Stimulated activated CD8-positive, alpha-beta memory T cell treated with anti-CD3 and anti-CD28 coated beads, Interleukin-12 subunit alpha, Interleukin-12 subunit beta, amount 100 ng/mL, for 24 hours (primary cell): ENCODE results near the gene HK3.

ENCODE experiments used
- DNase-seq: peaks from one replicate; pipeline ENCODE4 v3.0.0-alpha.2; 2020; ENCODE audit errors: extremely low read depth

HK3 gene, protein sequence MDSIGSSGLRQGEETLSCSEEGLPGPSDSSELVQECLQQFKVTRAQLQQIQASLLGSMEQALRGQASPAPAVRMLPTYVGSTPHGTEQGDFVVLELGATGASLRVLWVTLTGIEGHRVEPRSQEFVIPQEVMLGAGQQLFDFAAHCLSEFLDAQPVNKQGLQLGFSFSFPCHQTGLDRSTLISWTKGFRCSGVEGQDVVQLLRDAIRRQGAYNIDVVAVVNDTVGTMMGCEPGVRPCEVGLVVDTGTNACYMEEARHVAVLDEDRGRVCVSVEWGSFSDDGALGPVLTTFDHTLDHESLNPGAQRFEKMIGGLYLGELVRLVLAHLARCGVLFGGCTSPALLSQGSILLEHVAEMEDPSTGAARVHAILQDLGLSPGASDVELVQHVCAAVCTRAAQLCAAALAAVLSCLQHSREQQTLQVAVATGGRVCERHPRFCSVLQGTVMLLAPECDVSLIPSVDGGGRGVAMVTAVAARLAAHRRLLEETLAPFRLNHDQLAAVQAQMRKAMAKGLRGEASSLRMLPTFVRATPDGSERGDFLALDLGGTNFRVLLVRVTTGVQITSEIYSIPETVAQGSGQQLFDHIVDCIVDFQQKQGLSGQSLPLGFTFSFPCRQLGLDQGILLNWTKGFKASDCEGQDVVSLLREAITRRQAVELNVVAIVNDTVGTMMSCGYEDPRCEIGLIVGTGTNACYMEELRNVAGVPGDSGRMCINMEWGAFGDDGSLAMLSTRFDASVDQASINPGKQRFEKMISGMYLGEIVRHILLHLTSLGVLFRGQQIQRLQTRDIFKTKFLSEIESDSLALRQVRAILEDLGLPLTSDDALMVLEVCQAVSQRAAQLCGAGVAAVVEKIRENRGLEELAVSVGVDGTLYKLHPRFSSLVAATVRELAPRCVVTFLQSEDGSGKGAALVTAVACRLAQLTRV

DNA sequence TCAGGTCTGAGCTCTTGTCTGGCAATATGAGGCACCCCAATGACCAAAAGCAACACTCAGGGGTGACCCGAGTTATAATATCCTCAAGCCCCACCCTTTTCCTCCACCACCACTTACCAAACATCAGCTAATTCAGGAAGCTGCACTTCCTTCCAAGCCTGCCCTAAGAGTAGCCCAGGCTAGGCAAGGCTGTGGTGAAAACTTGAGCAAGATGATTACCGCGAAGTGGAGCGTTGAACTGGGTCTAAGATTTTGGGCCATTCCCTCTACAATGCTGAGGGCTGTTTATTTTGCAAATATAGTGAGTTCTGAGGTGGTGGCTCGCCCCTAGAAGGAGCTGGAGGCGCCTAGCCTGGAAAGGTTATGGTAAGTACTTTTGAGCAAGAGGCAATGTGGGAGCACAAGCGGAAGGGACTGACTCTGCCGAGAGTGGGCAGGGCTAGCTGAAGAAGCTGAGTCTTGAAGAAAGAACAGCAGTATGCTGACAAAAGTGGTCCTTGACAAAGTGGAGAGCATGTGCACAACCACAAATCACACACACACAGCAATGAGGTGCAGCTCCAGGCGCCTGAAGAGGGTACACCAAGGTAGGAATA lies at the start of gene HK3:
HK3 (minus strand) TSS at position 51 of the 596 bp plus-strand sequence. CDS start 3,187 bp downstream, outside the sequence.
- DNase-seq: no peak

DNA sequence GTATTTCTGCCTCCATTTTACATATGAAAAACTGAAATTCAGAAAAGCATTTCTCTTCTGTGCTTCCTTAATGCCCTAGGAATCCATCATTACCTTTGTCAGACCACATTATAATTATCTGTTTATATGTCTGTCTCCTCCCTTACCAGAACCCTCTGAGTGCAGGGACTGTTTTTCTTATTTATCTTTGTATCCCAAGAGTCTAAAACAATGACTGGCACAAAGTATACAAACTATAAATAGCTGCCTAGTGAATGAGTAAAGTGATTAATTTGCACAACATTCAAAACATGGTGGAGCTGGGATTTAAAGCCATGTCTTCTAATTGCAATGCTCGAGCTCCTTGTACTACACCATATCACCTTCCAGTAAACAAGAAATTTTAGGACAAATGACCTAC lies 49.3 kb upstream of the HK3 start:
- DNase-seq: no peak

DNA sequence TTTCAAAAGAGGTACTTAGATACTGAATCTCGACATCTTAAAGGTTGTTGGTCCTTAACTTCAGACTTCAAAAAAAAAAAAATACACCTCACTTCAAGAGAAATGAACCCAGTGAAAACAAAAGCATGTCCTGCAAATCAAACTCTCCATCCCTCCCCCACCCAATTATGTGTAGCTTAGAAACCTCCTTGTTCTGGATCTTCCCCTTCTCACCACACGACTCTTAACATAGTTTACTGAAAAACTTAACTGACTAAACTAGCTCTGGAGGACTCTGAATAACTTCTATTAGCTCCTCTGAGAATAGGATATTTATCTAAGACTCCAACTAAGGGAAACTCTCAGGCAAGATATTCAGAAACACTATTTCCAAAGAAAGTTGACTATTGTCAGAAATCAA lies 48.7 kb upstream of the HK3 start:
- no peak for DNase-seq

DNA sequence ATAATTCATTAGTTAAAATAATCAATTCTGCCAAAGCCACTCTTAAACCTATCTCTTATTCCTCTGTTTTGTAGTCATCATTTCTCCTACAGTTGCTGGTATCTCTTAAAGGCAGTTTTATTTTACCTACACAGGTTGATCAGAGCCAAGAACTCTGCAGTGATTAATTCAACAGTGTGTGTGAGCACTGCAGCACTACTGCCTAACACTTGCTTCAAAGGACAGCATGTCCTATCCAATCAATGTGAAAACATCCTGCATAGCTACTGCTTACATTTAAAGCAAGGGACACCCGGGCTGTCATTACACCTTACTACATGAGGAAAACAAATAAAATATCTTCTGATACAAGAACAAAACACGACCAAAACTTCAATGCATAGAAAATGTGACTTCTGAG lies 45.1 kb upstream of the HK3 start:
- DNase-seq: no peak

DNA sequence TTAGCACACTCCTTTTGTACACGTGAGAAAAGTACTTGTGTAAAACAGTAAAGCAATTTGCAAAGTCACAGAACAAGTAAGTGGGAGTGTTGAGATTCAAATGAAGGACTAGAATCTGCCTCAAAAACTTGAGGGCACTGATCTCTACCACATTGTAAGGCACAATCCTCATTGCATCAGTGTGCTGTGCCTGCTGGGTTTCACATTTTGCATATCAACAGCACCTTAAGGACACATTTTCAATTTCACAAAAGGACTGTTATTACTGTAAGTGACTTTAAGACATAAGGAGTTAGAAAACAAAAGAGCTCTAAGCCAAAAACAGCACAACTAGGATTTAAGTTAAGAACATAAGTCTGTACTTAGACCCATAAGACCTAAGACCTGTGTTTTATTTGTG lies 44.7 kb upstream of the HK3 start:
- DNase-seq: no peak

DNA sequence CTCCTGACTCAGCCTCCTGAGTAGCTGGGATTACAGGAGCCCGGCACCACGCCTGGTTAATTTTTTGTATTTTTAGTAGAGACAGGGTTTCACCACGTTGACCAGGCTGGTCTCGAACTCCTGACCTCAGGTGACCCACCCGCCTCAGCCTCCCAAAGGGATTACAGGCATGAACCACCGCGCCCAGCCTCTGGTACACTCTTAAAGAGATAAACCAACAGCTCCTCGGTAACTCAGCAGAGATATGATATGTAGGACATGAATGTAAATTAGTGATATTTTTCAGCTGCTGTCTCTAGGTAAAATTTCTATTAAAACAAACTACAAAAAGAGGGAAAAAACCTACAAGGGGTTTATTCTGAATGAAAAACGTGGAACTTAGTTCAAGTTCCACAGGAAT lies 42.8 kb upstream of the HK3 start:
- DNase-seq: no peak

DNA sequence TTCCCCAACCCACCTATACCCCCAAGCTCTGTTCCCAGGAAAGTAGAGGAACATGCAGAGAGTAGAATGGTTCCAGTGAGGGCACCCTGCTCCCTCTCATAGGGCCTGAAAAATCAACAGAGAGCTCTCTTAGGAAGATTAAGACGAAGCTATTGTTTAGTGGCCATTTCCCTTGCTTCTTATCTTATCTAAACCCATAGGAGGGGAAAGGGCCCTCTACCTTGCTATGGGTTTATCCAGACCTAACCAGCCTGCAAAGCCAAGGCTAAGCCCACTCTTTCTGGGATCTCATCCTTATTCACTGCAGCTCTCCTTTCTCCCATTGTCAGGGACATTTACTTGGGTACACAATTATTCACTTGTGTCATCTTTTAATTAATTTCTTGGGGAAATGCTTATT lies 39.3 kb upstream of the HK3 start:
- DNase-seq: no peak

DNA sequence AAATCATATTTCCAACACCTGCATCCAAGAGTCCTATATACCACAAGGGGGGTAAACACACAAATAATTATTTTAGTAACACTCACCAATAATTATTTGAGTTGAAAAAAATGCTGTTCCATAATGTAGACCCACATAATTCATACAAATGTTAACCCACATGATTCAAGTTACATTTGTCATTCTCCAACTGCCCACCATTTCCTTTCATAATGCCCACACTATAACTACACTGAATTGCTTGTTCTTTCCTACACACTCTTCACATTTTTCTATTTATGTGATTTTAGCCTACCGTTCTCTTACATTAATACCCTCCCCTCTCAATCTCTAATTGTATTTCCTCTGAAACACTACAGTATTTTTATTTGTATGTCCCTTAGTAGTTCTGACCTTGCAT lies 35.9 kb upstream of the HK3 start:
- DNase-seq: no peak

DNA sequence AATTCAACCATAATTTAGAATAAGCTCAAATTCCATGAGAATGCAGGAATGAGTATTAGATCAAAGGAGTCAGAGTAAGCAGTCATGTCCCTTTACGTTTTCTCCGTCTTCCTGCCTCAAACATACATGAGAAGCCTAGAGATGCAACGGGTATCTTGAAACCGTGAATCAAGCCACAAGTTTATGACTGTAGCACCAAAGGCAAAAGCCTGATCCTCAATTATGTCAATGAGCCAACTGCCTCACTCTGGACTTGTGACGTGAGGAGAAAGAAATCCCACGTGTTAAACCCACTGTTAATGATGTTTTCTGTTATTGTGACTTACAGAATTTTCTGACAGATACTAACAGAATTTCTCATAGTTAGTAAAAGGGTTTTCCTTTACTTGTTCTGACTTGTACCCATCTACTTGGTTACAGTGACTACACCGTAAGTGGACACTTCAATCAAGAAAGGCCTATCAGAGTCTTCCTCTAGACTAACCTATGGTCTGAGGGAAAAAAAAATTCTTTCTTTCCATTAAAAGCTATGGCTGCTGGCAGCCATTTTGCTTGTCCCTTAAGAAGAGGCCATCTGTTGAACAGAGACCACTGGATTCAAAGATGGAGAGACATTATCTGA lies 35.3 kb upstream of the HK3 start:
- DNase-seq: no peak

DNA sequence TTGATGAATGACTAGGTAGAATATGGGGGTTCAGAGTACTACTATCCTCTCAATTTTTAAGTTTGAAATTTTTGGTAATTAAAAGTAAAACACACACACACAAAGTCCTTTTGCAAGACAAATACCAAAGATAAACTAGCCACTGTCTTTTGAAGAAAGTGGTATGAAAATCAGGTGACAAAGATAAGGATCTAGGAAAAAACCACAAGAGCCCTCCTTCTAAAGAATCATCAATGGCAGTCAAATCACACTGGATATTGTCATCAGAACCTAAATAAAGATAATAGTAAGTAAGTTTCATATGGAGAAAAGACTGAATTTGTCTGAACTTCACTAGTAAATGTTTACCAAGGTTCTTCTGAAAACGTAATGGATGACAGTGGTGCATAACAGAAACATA lies 30.5 kb upstream of the HK3 start:
- DNase-seq: no peak

DNA sequence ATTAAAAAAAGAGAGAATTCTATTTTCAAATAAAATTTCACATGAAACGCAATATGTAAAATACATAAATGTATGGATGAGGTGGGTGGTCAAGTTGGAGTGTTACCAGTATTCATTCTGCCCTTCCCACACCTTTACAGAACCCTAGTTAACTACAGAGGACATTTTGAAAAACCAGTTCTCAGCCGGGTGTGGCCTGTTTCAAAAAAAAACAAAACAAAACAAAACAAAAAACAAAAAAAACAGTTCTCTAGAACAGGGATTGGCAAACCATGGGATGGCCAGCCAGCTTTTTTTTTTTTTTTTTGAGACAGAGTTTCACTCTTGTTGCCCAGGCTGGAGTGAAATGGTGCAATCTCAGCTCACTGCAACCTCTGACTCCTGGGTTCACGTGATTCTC lies 28.4 kb upstream of the HK3 start:
- DNase-seq: no peak

DNA sequence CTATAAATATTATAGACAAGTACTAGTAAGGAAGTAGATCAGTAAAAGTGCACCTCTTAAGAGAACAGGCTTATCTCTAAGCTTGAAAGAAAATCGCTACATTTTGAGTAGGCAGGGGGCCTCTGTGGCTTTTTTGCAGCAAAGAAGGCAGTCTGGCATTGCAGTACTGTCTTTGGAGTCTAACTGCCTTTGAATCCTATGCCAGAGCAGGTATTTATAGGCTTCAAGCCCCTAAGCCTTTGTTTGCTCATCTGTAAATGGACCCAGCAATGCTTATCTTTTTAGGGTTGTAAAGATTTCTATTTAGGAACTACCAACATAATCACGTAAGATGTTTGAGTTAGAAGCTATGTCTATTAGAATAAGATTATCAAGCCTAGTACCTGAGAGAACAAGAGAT lies 23.7 kb upstream of the HK3 start:
- DNase-seq: no peak

DNA sequence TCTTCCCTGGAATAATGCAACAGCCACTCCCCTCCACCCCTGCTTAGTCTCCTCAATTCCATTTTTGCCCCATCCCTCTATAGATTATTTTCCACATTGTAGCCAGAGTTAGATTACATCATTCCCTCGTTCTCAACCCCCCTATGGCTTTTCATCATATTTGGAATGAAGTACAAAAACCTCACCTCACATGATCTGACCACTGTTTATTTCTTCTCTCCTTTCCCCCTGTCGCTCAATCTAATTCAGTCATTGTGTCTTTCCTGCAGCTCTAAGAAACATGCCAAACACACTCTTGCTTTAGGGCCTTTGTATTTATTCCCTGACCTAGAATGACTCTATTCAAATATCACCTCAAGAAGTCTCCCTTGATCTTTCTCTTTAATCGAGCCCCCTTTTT lies 22.6 kb upstream of the HK3 start:
- no peak for DNase-seq

DNA sequence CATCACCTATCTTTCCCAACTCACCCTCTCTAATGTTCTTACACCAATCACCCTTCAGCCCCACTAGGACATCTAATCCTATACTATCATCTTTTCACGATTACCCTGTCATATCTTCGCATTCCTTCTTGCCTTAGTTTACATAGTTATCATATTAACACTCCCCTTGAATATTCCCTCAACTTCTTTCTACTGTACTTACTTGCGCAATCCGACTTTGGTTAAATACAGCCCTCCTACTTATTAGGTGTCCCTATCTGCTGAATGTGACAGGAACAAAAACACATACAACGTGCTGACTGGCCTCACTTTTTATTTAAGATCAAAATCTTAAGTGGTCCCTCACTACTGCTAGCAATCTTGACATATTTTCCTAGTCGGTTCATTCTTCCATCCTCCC lies 19.5 kb upstream of the HK3 start:
- DNase-seq: no peak

DNA sequence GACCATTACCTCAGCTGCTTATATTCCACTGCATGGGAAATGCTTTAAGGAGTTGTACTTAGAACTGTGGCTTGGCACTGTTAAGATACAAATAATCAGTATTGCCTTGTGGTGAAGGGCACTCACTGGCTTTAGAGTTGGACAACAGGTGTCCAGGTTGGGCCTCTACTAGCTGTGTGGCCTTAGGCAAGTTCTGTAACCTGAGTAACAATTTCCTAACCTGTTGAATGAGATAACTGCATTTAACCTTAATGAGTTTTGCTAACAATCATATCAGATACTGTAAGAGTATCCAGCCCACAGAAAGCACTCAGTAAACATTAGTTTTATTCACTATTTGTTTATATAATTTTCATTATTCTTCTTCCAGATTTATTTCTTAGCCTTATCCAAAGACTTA lies 17.2 kb upstream of the HK3 start:
- no peak for DNase-seq

DNA sequence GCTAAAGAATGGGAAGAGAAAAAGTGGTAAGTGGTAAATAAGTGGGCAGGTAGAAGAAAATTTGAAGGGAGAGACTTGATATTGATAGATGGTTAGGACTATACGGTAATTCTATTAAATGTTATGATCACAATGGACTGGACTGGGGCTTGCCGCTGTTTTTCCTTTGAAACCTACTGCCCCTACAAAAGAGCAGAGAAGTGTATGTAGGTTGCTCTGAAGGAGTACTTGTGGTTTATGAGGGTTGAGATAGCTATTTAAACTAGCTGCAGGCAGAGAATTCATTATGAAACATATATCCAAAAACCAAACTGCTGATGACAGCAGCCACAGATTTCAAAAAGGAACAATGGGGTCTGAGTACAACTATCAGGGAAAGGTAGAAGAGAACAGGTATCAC lies 16.8 kb upstream of the HK3 start:
- DNase-seq: no peak

DNA sequence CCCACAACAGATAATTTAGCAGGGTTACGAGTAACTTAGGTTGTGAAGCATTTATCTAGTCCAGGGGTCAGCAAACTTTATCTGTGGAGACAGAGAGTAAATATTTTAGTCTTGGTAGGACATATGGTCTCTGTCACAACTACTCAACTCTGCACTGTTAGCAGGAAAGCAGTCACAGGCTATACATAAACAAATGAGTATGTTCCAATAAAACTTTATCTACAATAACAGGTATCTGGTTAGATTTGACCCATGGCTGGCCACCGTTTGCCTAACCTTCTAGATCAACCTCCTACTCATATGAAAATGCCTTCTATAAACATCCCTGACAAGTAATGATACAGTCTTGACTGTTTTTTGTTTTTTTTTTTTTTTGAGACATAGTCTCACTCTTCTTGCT lies 13.0 kb upstream of the HK3 start:
- no peak for DNase-seq

DNA sequence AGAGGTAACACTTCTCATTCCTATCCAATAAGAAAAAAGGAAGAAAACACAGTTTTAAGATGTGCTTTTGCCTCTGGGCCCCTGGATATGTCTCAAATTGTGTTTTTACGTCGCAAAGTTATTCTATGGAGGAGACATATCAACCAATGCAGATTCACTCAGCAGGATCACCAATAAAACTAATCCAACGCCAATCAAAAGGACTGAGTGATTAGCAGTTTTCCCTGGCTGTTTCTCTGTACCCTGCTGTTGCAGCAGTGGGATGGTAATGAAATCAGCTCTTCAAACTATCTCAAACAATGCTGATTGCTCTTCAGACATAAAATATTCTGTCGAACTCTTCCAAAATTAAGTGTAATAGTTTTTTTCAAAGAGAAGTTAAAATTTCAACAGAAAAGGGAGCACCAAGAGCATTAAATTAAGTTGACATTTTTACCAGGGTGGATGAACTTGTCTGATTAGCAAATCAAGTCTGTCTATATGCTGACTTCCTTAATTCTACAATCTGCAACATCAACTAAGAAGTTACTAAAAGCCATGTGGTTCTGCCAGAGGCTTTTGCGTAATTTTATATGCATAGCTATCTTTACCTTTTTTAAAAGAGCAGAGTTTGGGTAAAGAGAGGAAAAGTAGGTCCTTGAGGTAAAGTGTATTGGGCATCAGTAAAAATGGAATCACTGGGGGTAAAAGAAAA lies 9.7 kb upstream of the HK3 start:
- no peak for DNase-seq

DNA sequence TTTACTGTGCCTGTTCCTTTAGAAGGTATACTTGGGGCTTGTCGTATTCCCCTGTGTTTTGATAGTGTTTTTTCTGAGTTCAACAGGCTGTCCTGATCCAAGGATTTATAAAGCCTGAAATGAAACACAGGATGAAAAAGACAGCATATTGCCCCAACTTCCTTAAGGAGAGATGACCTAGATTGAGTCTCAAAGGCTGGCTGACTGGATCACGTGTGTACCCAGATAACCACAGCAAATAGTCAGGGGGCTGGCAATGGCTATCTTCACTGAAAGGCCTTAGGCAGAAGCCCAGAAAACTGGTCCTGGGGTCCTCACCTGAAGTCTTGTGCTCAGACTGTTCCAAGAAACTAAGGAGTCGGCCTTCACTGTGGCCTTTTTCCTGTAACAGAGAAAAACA lies 7.7 kb upstream of the HK3 start:
- no peak for DNase-seq

DNA sequence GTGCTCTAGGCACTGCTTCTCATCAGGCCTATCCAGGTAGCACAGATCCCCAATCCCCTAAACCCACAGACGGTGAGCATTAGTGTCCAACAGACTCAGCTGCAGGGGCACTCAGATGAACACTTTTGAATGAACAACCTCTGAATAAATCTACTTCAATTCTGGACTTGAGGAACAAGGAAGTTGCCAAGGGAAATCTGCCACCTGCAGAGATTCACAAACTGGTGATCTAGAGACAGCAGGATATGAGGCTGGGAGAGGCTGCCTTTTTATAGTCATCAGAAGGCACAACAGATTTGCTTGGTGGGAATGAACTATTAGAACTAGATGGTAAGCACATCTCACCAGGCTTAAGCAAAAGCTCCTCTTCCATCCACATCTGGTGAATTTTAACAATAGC lies 7.0 kb upstream of the HK3 start:
- DNase-seq: no peak

DNA sequence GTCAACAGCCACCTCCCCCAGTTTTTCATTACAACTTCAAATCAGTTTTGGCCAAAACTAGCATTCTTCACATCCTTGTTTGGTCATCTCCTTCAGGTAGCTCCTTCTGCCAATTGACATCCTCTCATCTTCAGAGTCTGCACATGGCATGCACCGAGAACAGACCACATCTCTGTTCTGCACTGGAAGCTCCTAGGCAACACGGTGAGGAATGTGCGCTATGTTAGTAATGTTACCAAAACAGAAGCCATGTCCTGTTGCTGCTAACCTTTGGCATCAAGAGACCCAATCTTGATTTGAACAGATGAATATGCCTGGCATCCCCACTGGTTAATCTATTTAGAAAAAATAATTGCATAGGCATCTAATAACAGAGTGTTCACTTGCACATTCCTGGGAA lies 5.1 kb upstream of the HK3 start:
- DNase-seq: no peak
